Retina (tissue), 1 donor: Measurements from ENCODE around the gene DGCR8.

ENCODE experiments used
- DNase-seq: peaks from one replicate; pipeline ENCODE4 v3.0.0-alpha.2; 2016

Gene DGCR8

GRCh38 chr22:20069331-20070042 lies 10.6 kb upstream of the DGCR8 start:
- no peak for DNase-seq

- DNase-seq: no peak
These were observed 8.5 kb upstream of the DGCR8 start for GRCh38 chr22:20071524-20071972.

GRCh38 chr22:20076627-20077172 lies 3.3 kb upstream of the DGCR8 start:
- no peak for DNase-seq

- DNase-seq: no peak
These were observed 369 bp downstream of the DGCR8 start for GRCh38 chr22:20080445-20080775.

GRCh38 chr22:20080776-20081654 lies 974 bp downstream of the DGCR8 start:
- DNase-seq: peak; percentile 71

GRCh38 chr22:20083157-20083890 lies 3.3 kb downstream of the DGCR8 start:
- no peak for DNase-seq

GRCh38 chr22:20083891-20084546 lies 4.0 kb downstream of the DGCR8 start:
- no peak for DNase-seq

GRCh38 chr22:20084547-20085413 lies 4.7 kb downstream of the DGCR8 start:
- peak; percentile 54 for DNase-seq

GRCh38 chr22:20085651-20086050 lies 5.6 kb downstream of the DGCR8 start:
- DNase-seq: no peak

GRCh38 chr22:20086101-20086599 lies 6.1 kb downstream of the DGCR8 start:
- DNase-seq: no peak

GRCh38 chr22:20086763-20087162 lies 6.7 kb downstream of the DGCR8 start:
- no peak for DNase-seq

GRCh38 chr22:20087319-20088262 lies 7.5 kb downstream of the DGCR8 start:
- no peak for DNase-seq

- no peak for DNase-seq
These were observed 8.2 kb downstream of the DGCR8 start for GRCh38 chr22:20088263-20088648.

- DNase-seq: no peak
These were observed 9.4 kb downstream of the DGCR8 start for GRCh38 chr22:20089226-20089976.

GRCh38 chr22:20089977-20090729 lies 10.1 kb downstream of the DGCR8 start:
- no peak for DNase-seq

GRCh38 chr22:20090730-20091240 lies 10.7 kb downstream of the DGCR8 start:
- DNase-seq: no peak

- DNase-seq: no peak
These were observed 11.8 kb downstream of the DGCR8 start for GRCh38 chr22:20091690-20092476.

- DNase-seq: no peak
These were observed 12.4 kb downstream of the DGCR8 start for GRCh38 chr22:20092477-20092854.
